WTC11 (cell line): ENCODE measurements around the gene UGT2B10. TPM values are rescaled to one million over a fixed set of nuclear protein-coding genes. Genes with fewer than 3 reads are reported as not detected.

Experiments used
- ATAC-seq: fragments of 200-7000 bp; cut with Tn5 transposase; 2 replicates; pipeline ENCODE4 v1.10.0; 2021; ENCODE audit warnings: mild to moderate bottlenecking, moderate library complexity
- CTCF ChIA-PET: fragments of 300-600 bp; sonication (Branson Sonifier 250); formaldehyde crosslinking; loops from one replicate; lab custom pipeline; 2021; ENCODE audit warnings: antibody characterized with exemption; lab: Charles Lee
- POLR2A ChIA-PET: fragments of 350-600 bp; sonication (Branson Sonifier 250); formaldehyde crosslinking; loops from one replicate; lab custom pipeline; 2021; ENCODE audit warnings: antibody characterized with exemption; lab: Charles Lee
- DNase-seq: peaks from one replicate; pipeline ENCODE4 v3.0.0; 2021; ENCODE audit warnings: low spot score
- H3K27ac Mint-ChIP-seq: 2 replicates; pipeline ENCODE4 v1.8.0; 2021; ENCODE audit warnings: mixed read lengths
- H3K27me3 Mint-ChIP-seq: 2 replicates; pipeline ENCODE4 v1.8.0; 2021; ENCODE audit warnings: low read depth, mild to moderate bottlenecking, moderate library complexity, mixed read lengths
- H3K36me3 Mint-ChIP-seq: 2 replicates; pipeline ENCODE4 v1.8.0; 2021; ENCODE audit warnings: mixed read lengths
- H3K4me1 Mint-ChIP-seq: 2 replicates; pipeline ENCODE4 v1.8.0; 2022; ENCODE audit warnings: mixed read lengths
- H3K4me3 Mint-ChIP-seq: 2 replicates; pipeline ENCODE4 v1.8.0; 2021; ENCODE audit warnings: mild to moderate bottlenecking, moderate library complexity, mixed read lengths
- H3K9me3 Mint-ChIP-seq: 2 replicates; pipeline ENCODE4 v1.8.0; 2021; ENCODE audit warnings: mixed read lengths
- AFF4 ChIP-seq: sonication (generic); formaldehyde crosslinking; IDR thresholded peaks from 2 replicates; pipeline ENCODE4 v1.8.1; 2023; ENCODE audit warnings: mild to moderate bottlenecking, missing genetic modification reagents, borderline replicate concordance
- AR ChIP-seq: fragments of 250-450 bp; sonication (Bioruptor Pico); IDR thresholded peaks from 2 replicates; pipeline ENCODE4 v1.9.0; 2021; ENCODE audit warnings: mild to moderate bottlenecking
- ELF4 ChIP-seq: sonication (generic); formaldehyde crosslinking; IDR thresholded peaks from 2 replicates; pipeline ENCODE4 v1.8.1; 2022; ENCODE audit warnings: low read depth, mild to moderate bottlenecking, moderate library complexity, missing genetic modification reagents
- PRDM15 ChIP-seq: sonication (generic); formaldehyde crosslinking; IDR thresholded peaks from 2 replicates; pipeline ENCODE4 v1.8.0; 2022; ENCODE audit warnings: missing genetic modification reagents
- SOX15 ChIP-seq: fragments of 250-450 bp; sonication (Bioruptor Pico); IDR thresholded peaks from 2 replicates; pipeline ENCODE4 v1.9.0; 2021; ENCODE audit warnings: mild to moderate bottlenecking
- STAT6 ChIP-seq: sonication (generic); formaldehyde crosslinking; conservative IDR thresholded peaks from 2 replicates; pipeline ENCODE4 v1.8.1; 2023; ENCODE audit warnings: mild to moderate bottlenecking, low read depth, missing genetic modification reagents, moderate library complexity
- USF2 ChIP-seq: sonication (generic); formaldehyde crosslinking; IDR thresholded peaks from 2 replicates; pipeline ENCODE4 v1.8.1; 2023; ENCODE audit warnings: mild to moderate bottlenecking, missing genetic modification reagents, moderate library complexity
- ZBTB21 ChIP-seq: sonication (generic); formaldehyde crosslinking; IDR thresholded peaks from 2 replicates; pipeline ENCODE4 v1.8.1; 2023; ENCODE audit warnings: mild to moderate bottlenecking, missing genetic modification reagents, borderline replicate concordance
- ZSCAN18 ChIP-seq: fragments of 250-450 bp; sonication (Bioruptor Pico); IDR thresholded peaks from 2 replicates; pipeline ENCODE4 v2.1.2; 2022; ENCODE audit warnings: mild to moderate bottlenecking, moderate library complexity
- total RNA-seq: library from RNA; stranded (reverse); gene quantifications from 3 replicates; pipeline ENCODE4 v1.2.3, GENCODE V29; 2021

UGT2B10 gene
- total RNA-seq, 1 experiment from 2014 or later, result 0.17 TPM

- ChIA-PET POLR2A (no interaction called here), CTCF (no interaction called here)
- no peak for TF ChIP-seq AFF4 (CRISPR knock-in tag)
- no peak for TF ChIP-seq STAT6 (CRISPR knock-in tag)
- TF ChIP-seq USF2, result no peak
- no peak for TF ChIP-seq AR (CRISPR knock-in tag)
- no peak for TF ChIP-seq ELF4
- TF ChIP-seq SOX15 (CRISPR knock-in tag), result no peak
- Mint-ChIP-seq H3K27me3 (no peaks in the 10 kb centered on the region), H3K36me3 (peaks cover 26% of the 10 kb centered on the region), H3K4me3 (no peak overlapping the region), H3K9me3 (peaks cover 45% of the 10 kb centered on the region), H3K4me1 (peaks cover 23% of the 10 kb centered on the region), H3K27ac (no peak overlapping the region)
- DNase-seq (no peak), ATAC-seq (no peak)
These were observed 12.8 kb upstream of the UGT2B10 start for GRCh38 chr4:68803013-68803412.

- ChIA-PET POLR2A (no interaction called here), CTCF (no interaction called here)
- Mint-ChIP-seq H3K27me3 (no peaks in the 10 kb centered on the region), H3K27ac (no peak overlapping the region)
- no peak for ATAC-seq
- TF ChIP-seq ZBTB21 (CRISPR knock-in tag), result no peak
- TF ChIP-seq PRDM15 (CRISPR knock-in tag), result no peak
- TF ChIP-seq ZSCAN18 (CRISPR knock-in tag), result no peak
- TF ChIP-seq, all 79 proteins: peak for 0
- Mint-ChIP-seq H3K36me3 (peaks cover 36% of the 10 kb centered on the region), H3K9me3 (peaks cover 55% of the 10 kb centered on the region), H3K4me3 (no peak overlapping the region), H3K4me1 (peaks cover 16% of the 10 kb centered on the region)
- DNase-seq, result no peak
These were observed 7.7 kb upstream of the UGT2B10 start for GRCh38 chr4:68808060-68808459.
